Measurements from ENCODE around the gene ZNF821.
A peak's percentile ranks its signal among the peaks of the same experiment; 100 is the strongest.
"Not testable (repeated sequence)": the region's sequence is repeated elsewhere in the genome, so short reads cannot be mapped to it uniquely, and the experiment has no call there.

Gene ZNF821

GRCh38 chr16:71899171-71899570, 15.2 kb upstream of the ZNF821 start:
- no peak for DNase-seq

DNA sequence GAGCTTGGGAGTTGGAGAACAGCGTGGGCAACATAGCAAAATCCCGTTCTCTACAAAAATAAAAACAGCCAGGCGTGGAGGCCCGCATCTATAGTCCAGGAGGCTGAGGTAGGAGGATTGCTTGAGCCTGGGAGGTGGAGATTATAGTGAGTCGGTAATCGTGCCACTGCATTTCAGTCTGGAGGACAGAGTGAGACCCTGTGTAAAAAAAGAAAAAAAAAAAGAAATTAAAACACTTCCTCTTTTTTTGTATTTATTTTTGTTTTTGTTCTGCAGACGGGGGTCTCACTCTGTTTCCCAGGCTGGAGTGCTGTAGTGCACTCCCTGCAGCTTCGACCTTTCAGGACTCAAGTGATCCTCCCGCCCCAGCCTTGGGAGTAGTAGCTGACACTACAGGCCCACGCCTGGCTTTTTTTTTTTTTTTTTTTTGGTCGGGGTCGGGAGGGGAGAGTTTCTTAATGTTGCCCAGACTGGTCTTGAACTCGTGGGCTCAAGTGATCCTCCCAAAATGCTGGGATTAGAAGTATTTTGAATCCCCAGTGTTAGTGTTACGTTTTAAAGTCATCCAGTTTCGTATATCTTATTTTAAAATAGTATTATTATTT, 12.9 kb upstream of the ZNF821 start:
- DNase-seq = no peak

- DNase-seq = no peak
Observed at GRCh38 chr16:71895679-71896365, 11.8 kb upstream of the ZNF821 start.

- peak; percentile 98 for DNase-seq
Observed at GRCh38 chr16:71894921-71895678, 11.1 kb upstream of the ZNF821 start, which contains the start of gene IST1. Gene IST1 (plus strand): TSS chr16:71895531. CDS start chr16:71915641, 20,110 bp downstream.

- DNase-seq = peak; percentile 22
Observed at GRCh38 chr16:71894229-71894920, 10.4 kb upstream of the ZNF821 start.

DNA sequence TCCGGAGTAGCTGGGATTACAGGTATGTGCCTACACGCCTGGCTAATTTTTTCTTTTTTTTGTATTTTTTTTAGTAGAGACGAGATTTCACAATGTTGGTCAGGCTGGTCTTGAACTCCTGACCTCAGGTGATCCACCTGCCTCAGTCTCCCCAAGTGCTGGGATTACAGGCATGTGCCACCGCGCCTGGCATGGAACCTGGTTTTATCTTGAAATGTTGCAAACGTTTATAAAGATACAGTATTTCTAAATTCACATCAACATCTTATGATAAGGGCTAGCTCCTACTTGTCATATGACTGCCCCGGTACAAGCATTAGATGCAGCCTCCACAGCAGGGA, 9.9 kb upstream of the ZNF821 start:
- DNase-seq = no peak

DNA sequence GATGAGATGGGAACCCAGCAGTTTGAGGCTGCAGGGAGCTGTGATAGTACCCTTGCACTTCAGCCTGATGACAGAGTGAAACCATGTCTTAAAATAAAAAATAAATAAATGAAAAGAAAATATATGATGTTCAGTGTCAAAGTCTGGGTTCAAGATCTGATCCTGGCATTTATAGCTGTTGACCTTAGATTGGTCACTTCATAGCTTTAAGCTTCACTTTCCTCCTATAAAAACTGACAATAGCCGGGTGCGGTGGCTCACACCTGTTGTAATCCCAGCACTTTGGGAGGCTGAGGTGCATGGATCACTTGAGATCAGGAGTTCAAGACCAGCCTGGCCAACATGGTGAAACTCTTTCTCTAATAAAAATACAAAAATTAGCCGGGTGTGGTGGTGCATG, 5.2 kb upstream of the ZNF821 start:
- DNase-seq = no peak

DNA sequence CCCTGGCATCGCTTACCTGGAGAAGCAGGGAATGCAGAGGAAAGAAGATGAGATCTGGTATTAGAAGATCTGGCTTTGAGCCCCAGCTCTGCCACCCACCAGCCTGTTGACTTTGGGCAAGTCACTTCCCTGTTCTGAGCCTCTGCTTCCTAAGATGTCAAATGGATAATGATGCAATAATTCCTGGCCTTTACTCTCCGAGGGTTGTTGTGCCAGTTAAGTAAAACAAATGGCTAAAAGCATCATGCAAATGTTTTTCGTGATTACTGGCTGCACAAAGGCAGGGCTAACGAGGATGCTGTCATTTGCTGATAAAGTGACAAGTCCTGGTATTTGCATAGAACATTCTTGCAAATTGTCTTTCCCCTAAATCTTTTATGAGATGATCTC, 1.3 kb upstream of the ZNF821 start:
- DNase-seq = no peak

GRCh38 chr16:71883168-71883848, 674 bp downstream of the ZNF821 start:
- peak; percentile 62 for DNase-seq

DNA sequence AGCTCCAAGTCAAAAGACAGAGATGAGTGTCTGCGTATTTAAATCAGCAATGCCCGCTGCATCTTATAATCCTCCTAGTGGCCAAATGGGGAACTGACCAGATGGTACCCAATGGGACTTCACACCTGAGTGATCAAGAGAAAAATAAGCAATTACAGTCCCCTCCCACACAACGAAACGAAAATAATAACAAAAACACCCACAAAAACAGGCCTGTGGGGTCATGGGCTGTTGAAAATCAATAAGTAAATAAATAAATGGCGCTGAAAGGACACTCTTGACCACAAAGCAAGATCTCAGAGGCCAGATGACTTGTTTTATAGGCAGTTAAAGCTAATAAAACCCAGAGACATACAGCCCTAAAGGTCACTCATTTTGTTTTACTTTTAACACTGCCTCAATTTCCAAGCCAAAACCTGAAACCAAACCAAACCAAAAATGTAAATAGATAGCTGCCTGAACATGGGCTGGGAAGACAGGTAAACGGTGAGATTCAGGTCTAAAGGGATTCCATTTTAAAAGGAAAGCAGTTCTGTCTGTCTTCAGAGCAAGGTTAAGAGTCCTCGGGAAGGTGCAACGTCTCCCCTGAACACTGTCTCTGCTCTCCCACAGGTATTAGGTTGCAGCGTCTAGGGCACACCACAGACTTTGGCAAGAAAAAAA, 1.3 kb downstream of the ZNF821 start:
- DNase-seq = peak; percentile 70

DNA sequence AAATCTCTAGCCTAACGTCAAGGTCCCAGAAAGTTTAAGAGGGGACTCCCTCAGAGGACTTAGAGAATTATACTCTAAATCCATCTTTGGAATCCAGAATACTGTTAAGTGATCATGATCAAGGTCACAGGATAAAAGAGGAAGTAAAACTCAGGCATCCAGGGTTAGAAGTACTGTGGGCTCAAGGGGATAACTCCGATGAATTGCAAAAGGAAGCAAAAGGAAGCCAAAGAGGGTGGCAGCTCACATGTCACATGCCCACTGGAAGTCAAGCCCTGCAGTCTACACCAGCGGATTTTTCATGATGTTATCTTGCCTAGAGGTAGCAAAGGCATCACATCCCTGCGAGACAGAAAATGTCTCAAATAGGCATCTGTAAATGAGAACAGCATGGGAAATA, 3.8 kb downstream of the ZNF821 start:
- DNase-seq = no peak

- DNase-seq = no peak
Observed at GRCh38 chr16:71878911-71879310, 5.1 kb downstream of the ZNF821 start.

DNA sequence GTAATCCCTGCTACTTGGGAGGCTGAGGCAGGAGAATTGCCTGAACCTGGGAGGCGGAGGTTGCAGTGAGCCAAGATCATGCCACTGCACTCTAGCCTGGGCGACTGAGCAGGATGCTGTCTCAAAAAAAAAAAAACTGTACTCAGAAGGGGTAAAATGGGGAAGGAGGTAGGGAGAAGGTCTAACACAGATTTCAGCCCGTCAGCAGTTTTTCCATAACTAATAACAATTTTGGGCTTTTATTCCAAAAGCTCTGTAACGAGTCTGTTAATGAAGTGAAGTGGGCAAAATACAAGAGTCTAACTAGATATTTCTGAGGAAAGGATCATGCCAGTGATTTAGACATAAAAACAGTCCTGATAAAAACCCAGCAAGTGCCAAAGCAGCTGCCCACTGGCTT, 10.8 kb downstream of the ZNF821 start:
- DNase-seq = no peak

DNA sequence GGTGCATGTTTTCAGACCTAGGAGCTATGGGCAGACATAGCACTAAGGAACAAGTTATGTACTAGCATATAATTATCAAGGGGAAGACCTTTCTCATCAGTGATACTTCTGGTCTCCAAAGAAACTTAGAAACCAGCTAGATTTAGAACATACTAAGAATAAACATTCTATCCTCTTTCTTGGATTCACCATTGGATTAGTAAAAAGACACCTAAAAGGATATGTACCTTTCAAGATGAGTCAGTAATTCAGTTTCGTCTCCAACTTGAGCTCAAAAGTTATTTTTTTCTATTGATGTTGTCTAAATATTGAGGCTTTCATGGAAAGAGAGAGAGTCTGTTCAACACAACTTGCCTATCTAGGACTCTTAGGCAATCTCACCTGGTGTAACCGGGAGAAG, 13.2 kb downstream of the ZNF821 start:
- no peak for DNase-seq

DNA sequence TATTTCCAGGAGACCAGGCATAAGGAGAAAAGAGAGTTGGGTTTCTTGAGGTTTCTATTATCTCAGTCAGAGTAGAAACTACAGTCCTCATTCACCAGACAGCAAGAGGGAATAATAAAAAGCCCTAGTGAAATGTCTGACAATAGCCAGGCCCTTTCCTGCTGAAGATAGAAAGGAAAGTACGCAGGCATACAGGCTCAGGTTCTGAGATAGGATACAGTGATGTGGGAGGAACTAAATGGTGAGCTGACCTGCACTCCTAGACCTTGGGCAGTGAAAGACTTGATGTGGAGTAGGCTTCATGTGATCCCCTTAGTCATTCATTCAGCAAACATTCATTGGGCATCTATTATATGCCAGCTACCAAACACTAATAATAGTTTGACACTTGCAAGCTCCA, 14.9 kb downstream of the ZNF821 start:
- DNase-seq = no peak

- no peak for DNase-seq
Observed at GRCh38 chr16:71867939-71868338, 16.0 kb downstream of the ZNF821 start.

DNA sequence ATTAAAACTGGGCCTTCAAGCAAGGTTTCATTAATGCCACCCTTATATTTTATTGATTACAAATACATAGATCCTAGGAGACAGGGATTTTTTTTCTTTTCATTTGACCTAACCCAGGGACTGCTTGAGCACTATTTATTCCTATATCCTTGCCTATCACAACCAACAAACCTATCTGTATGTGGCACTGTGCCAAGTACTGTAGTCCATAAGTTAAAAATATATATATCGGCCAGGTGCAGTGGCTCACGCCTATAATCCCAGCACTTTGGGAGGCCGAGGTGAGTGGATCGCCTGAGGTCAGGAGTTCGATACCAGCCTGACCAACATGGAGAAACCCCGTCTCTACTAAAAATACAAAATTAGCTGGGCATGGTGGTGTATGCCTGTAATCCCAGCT, 16.8 kb downstream of the ZNF821 start:
- not testable (repeated sequence) for DNase-seq

DNA sequence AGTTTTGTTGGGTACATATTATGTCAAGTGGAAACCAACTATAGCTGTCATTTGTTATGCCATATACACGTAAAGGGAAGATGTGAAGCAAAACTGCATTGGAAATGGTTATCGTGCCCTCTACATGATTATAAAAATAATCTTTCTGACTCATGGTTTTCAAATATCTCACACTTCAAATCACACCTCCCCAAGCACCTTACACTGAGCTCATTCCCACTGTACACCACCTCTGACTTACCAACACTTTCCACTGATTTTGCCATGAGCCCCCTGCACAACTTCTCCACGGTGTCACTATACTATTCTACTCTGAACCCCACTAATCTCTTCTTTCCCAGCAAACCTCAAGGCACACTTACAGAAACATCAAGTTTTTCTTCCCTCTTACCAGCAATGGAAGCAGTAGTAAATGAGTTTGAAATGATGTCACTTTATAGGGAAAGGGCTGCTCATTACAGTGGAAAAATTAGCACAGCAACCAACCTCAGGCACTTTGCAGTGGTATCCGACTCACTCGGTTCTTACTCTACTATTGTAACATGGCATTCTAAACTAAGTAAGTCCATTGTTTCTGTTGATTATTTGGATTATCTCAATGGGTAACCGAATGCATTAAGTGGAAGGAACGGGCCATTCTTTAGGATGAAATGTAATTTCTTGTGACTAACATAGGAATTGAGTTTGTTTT, 18.7 kb downstream of the ZNF821 start:
- DNase-seq = no peak

DNA sequence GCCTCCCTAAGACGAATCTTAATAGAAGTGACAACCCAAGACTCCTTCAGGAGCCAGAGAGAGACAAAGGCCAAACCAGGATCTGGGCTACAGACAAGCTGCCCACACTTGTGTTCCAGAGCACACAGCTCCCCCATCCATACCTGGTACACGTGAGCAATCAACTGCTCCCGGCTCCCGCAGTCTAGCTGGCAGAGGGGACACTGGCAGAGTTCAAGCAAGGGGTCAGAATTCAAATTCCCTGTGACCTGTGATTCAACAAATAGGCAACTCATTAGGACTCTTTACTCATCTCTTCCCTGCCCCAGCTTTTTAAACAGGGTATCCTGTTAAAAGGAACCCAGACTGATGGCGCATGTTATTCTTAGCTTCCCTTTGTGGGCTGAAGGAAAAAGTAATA, 20.0 kb downstream of the ZNF821 start:
- DNase-seq = no peak

GRCh38 chr16:71859762-71860521, 24.0 kb downstream of the ZNF821 start:
- DNase-seq = no peak

All from activated naive CD4-positive, alpha-beta T cell treated with anti-CD3 and anti-CD28 coated beads, Interleukin-2, amount 50 U/mL, for 16 hours (primary cell).